ENCODE data around the gene ERGIC2. TPM values are rescaled to one million over a fixed set of nuclear protein-coding genes. Genes with fewer than 3 reads are reported as not detected.

ERGIC2 gene
- total and polyA plus RNA-seq, 5 donors from 2014 or later, result 37.4 to 125 (median 102) TPM

DNA sequence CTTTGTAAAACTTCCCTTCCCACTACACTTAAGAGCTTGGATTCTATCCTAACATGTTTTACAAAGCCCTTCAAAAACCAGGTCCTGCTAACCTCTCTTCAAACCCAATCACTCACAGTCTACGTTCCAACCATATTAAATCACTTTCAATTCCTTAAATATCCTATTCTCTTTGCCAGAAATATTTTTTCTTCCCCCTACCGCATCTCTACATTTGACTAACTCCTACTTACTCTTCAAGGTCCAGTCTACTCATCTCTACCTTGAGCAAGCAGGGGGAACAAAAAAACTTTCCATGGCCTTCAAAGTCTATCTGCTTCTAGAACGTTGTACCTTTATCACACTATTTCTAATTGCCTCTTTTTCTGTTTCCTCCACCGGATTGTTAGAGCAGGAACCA is 6.1 kb downstream of the ERGIC2 start:
- Mint-ChIP-seq H3K4me1 (peaks cover 40 to 48% (median 45%) of the 10 kb centered on the region in 4 donors), H3K27ac (no peak overlapping the region), H3K36me3 (peaks cover 9% of the 10 kb centered on the region), H3K9me3 (no peaks in the 10 kb centered on the region), H3K4me3 (no peak overlapping the region), H3K27me3 (no peaks in the 10 kb centered on the region)
- no peak for ATAC-seq (ENCODE audit: low read depth in 2 of 2)
- Histone ChIP-seq H3K36me3 (ENCODE audit: control insufficient read depth, insufficient read depth, low read length) (peaks cover 24% of the 10 kb centered on the region), H3K27me3 (ENCODE audit: control insufficient read depth, insufficient read depth, low read length) (no peaks in the 10 kb centered on the region), H3K4me1 (ENCODE audit: control insufficient read depth, insufficient read depth, low read length, poor library complexity, severe bottlenecking) (peaks cover under 1% of the 10 kb centered on the region), H3K9me3 (ENCODE audit: control insufficient read depth in 2 of 2, low read length in 2 of 2) (no peaks in the 10 kb centered on the region), H3K27ac (ENCODE audit: insufficient read depth, low read length, poor library complexity, severe bottlenecking) (no peak overlapping the region), H3K4me3 (ENCODE audit: low read depth, low read length) (no peak overlapping the region)
- DNase-seq, result no peak

GRCh38 chr12:29374012-29374411 is 7.0 kb downstream of the ERGIC2 start:
- Histone ChIP-seq H3K36me3 (ENCODE audit: control insufficient read depth, insufficient read depth, low read length) (peaks cover 34% of the 10 kb centered on the region), H3K27ac (ENCODE audit: insufficient read depth, low read length, poor library complexity, severe bottlenecking) (no peak overlapping the region), H3K27me3 (ENCODE audit: control insufficient read depth, insufficient read depth, low read length) (no peaks in the 10 kb centered on the region), H3K4me1 (ENCODE audit: control insufficient read depth, insufficient read depth, low read length, poor library complexity, severe bottlenecking) (no peaks in the 10 kb centered on the region), H3K9me3 (ENCODE audit: control insufficient read depth in 2 of 2, low read length in 2 of 2) (no peaks in the 10 kb centered on the region), H3K4me3 (ENCODE audit: low read depth, low read length) (no peak overlapping the region)
- Mint-ChIP-seq H3K4me1 (peaks cover 32 to 39% (median 38%) of the 10 kb centered on the region in 4 donors), H3K27ac (no peak overlapping the region), H3K36me3 (peaks cover 9% of the 10 kb centered on the region), H3K9me3 (no peaks in the 10 kb centered on the region), H3K27me3 (no peaks in the 10 kb centered on the region), H3K4me3 (no peak overlapping the region)
- DNase-seq, result no peak
- no peak for ATAC-seq (ENCODE audit: low read depth in 2 of 2)

DNA sequence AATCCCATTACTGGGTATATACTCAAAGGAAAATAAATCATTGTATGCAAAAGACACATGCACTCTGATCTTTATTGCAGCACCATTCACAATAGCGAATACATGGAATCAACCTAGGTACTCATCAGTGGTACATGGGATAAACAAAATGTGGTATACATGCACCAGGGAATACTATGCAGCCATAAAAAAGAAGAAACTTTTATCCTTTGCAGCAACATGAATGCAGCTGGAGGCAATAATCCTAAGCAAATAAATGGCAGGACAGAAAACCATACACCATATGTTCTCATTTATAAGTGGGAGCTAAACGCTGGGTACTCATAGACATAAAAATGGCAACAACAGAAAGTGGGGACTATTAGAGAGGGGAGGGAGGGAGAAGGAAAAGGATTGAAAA is 15.9 kb downstream of the ERGIC2 start:
- Mint-ChIP-seq H3K4me3 (no peak overlapping the region), H3K36me3 (peaks cover 29% of the 10 kb centered on the region), H3K27ac (no peak overlapping the region), H3K9me3 (peaks cover 0 to 6% (median 0%) of the 10 kb centered on the region in 7 donors), H3K4me1 (peaks cover 19 to 24% (median 22%) of the 10 kb centered on the region in 4 donors), H3K27me3 (no peaks in the 10 kb centered on the region)
- no peak for DNase-seq
- H3K4me3 ChIP-seq (ENCODE audit: low read depth, low read length), result no peak overlapping the region
- no peak for ATAC-seq (ENCODE audit: low read depth in 2 of 2)
- H3K36me3 ChIP-seq (ENCODE audit: control insufficient read depth, insufficient read depth, low read length), result peaks cover 73% of the 10 kb centered on the region
- H3K27me3 ChIP-seq (ENCODE audit: control insufficient read depth, insufficient read depth, low read length), result no peaks in the 10 kb centered on the region
- H3K9me3 ChIP-seq (ENCODE audit: control insufficient read depth in 2 of 2, low read length in 2 of 2), result peaks cover 0 to 3% of the 10 kb centered on the region in 2 experiments
- no peak overlapping the region for H3K27ac ChIP-seq (ENCODE audit: insufficient read depth, low read length, poor library complexity, severe bottlenecking)
- no peaks in the 10 kb centered on the region for H3K4me1 ChIP-seq (ENCODE audit: control insufficient read depth, insufficient read depth, low read length, poor library complexity, severe bottlenecking)

- Mint-ChIP-seq H3K36me3 (peaks cover 31% of the 10 kb centered on the region), H3K4me3 (no peak overlapping the region), H3K27ac (no peak overlapping the region), H3K4me1 (peaks cover 0 to 6% (median 2%) of the 10 kb centered on the region in 4 donors), H3K9me3 (no peaks in the 10 kb centered on the region), H3K27me3 (no peaks in the 10 kb centered on the region)
- no peaks in the 10 kb centered on the region for H3K9me3 ChIP-seq (ENCODE audit: control insufficient read depth in 2 of 2, low read length in 2 of 2)
- no peak for DNase-seq
- no peak overlapping the region for H3K4me3 ChIP-seq (ENCODE audit: low read depth, low read length)
- H3K27me3 ChIP-seq (ENCODE audit: control insufficient read depth, insufficient read depth, low read length), result no peaks in the 10 kb centered on the region
- H3K36me3 ChIP-seq (ENCODE audit: control insufficient read depth, insufficient read depth, low read length), result peaks cover 50% of the 10 kb centered on the region
- H3K4me1 ChIP-seq (ENCODE audit: control insufficient read depth, insufficient read depth, low read length, poor library complexity, severe bottlenecking), result no peaks in the 10 kb centered on the region
- H3K27ac ChIP-seq (ENCODE audit: insufficient read depth, low read length, poor library complexity, severe bottlenecking), result no peak overlapping the region
- ATAC-seq (ENCODE audit: low read depth in 2 of 2), result no peak
Observed at GRCh38 chr12:29354954-29355353, 26.0 kb downstream of the ERGIC2 start.

- H3K27ac ChIP-seq (ENCODE audit: insufficient read depth, low read length, poor library complexity, severe bottlenecking), result no peak overlapping the region
- Mint-ChIP-seq H3K27me3 (no peaks in the 10 kb centered on the region), H3K27ac (no peak overlapping the region), H3K9me3 (no peaks in the 10 kb centered on the region), H3K4me1 (peaks cover 0 to 10% (median 4%) of the 10 kb centered on the region in 4 donors), H3K4me3 (no peak overlapping the region), H3K36me3 (peaks cover 25% of the 10 kb centered on the region)
- no peaks in the 10 kb centered on the region for H3K9me3 ChIP-seq (ENCODE audit: control insufficient read depth in 2 of 2, low read length in 2 of 2)
- H3K4me3 ChIP-seq (ENCODE audit: low read depth, low read length), result no peak overlapping the region
- H3K36me3 ChIP-seq (ENCODE audit: control insufficient read depth, insufficient read depth, low read length), result peaks cover 55% of the 10 kb centered on the region
- ATAC-seq (ENCODE audit: low read depth in 2 of 2) (no peak), DNase-seq (no peak)
- H3K27me3 ChIP-seq (ENCODE audit: control insufficient read depth, insufficient read depth, low read length), result no peaks in the 10 kb centered on the region
- H3K4me1 ChIP-seq (ENCODE audit: control insufficient read depth, insufficient read depth, low read length, poor library complexity, severe bottlenecking), result no peaks in the 10 kb centered on the region
Observed at GRCh38 chr12:29350080-29350479, 30.9 kb downstream of the ERGIC2 start.

- no peak for ATAC-seq (ENCODE audit: low read depth in 2 of 2)
- Mint-ChIP-seq H3K36me3 (peaks cover 40% of the 10 kb centered on the region), H3K9me3 (no peaks in the 10 kb centered on the region), H3K27ac (peak overlapping the region in 2 of 3 donors; percentile 28 to 97), H3K27me3 (no peaks in the 10 kb centered on the region), H3K4me3 (no peak overlapping the region), H3K4me1 (peaks cover 0 to 5% (median 2%) of the 10 kb centered on the region in 4 donors)
- H3K27me3 ChIP-seq (ENCODE audit: control insufficient read depth, insufficient read depth, low read length), result no peaks in the 10 kb centered on the region
- H3K4me3 ChIP-seq (ENCODE audit: low read depth, low read length), result no peak overlapping the region
- no peak for DNase-seq
- no peaks in the 10 kb centered on the region for H3K9me3 ChIP-seq (ENCODE audit: control insufficient read depth in 2 of 2, low read length in 2 of 2)
- no peak overlapping the region for H3K27ac ChIP-seq (ENCODE audit: insufficient read depth, low read length, poor library complexity, severe bottlenecking)
- H3K36me3 ChIP-seq (ENCODE audit: control insufficient read depth, insufficient read depth, low read length), result peaks cover 65% of the 10 kb centered on the region
- H3K4me1 ChIP-seq (ENCODE audit: control insufficient read depth, insufficient read depth, low read length, poor library complexity, severe bottlenecking), result no peaks in the 10 kb centered on the region
Observed at GRCh38 chr12:29346769-29347421, 34.1 kb downstream of the ERGIC2 start.

DNA sequence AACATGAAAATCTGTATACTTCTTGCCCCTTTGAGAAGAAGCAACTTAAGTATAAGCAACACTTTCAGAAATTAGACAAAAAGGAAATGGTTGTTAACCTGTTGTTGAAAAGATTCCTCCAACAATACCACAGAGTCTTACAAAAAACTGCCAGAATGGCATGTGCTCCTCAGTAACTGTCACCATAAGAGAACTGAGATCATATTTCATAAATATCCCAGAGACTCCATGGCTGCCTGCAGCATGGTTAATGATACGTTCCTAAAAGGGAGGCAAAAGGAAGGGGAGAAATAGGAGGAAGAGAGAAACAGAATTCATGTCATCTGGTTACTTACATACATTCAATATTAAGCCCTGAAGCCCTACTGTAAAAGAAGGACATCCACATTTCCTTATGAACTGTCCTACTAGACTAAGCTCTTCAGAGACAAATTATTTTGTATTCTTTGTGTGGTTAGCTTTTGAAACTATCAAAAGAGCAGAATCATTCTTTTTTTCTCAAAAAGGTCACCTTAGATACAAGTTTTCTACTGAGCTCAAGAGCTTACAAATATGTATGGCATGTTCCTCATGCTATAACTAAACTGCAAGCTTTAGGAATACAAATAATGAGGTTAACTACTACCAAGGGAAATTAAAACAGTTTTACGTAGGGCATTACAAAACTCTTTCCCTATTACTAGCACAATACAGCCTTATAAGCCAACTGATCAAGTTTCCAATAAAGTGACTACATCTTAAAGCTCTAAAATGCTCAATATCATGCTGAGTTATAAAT is 37.8 kb downstream of the ERGIC2 start:
- H3K9me3 Mint-ChIP-seq, result no peaks in the 10 kb centered on the region
- H3K36me3 ChIP-seq (ENCODE audit: control insufficient read depth, insufficient read depth, low read length), result peaks cover 72% of the 10 kb centered on the region
- no peak overlapping the region for H3K4me3 Mint-ChIP-seq
- no peaks in the 10 kb centered on the region for H3K9me3 ChIP-seq (ENCODE audit: control insufficient read depth in 2 of 2, low read length in 2 of 2)
- no peaks in the 10 kb centered on the region for H3K27me3 Mint-ChIP-seq
- no peak for ATAC-seq (ENCODE audit: low read depth in 2 of 2)
- H3K36me3 Mint-ChIP-seq, result peaks cover 44% of the 10 kb centered on the region
- no peak for DNase-seq
- no peaks in the 10 kb centered on the region for H3K4me1 ChIP-seq (ENCODE audit: control insufficient read depth, insufficient read depth, low read length, poor library complexity, severe bottlenecking)
- peak overlapping the region in 1 of 3 donors; percentile 71 for H3K27ac Mint-ChIP-seq
- H3K27ac ChIP-seq (ENCODE audit: insufficient read depth, low read length, poor library complexity, severe bottlenecking), result no peak overlapping the region
- H3K4me1 Mint-ChIP-seq, result peaks cover 0 to 4% (median 0%) of the 10 kb centered on the region in 4 donors
- H3K4me3 ChIP-seq (ENCODE audit: low read depth, low read length), result no peak overlapping the region
- H3K27me3 ChIP-seq (ENCODE audit: control insufficient read depth, insufficient read depth, low read length), result no peaks in the 10 kb centered on the region

Data from CD4-positive, CD25-positive, alpha-beta regulatory T cell (primary cell).